ENCODE results near the gene CMC1.
"Not testable (repeated sequence)": the region's sequence is repeated elsewhere in the genome, so short reads cannot be mapped to it uniquely, and the experiment has no call there.

Gene CMC1, protein sequence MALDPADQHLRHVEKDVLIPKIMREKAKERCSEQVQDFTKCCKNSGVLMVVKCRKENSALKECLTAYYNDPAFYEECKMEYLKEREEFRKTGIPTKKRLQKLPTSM

GRCh38 chr3:28241221-28242160, at the start of gene CMC1:
TSS of gene CMC1 (plus strand) at chr3:28241619. CDS start at chr3:28241794, 175 bp downstream.
- peak within 1 kb of the TSS; percentile 67 for H3K4me3 ChIP-seq (ENCODE audit: low read depth, low read length)
- DNase-seq (ENCODE audit: low read depth): peak; percentile 97
- TF ChIP-seq, protein P1, sequence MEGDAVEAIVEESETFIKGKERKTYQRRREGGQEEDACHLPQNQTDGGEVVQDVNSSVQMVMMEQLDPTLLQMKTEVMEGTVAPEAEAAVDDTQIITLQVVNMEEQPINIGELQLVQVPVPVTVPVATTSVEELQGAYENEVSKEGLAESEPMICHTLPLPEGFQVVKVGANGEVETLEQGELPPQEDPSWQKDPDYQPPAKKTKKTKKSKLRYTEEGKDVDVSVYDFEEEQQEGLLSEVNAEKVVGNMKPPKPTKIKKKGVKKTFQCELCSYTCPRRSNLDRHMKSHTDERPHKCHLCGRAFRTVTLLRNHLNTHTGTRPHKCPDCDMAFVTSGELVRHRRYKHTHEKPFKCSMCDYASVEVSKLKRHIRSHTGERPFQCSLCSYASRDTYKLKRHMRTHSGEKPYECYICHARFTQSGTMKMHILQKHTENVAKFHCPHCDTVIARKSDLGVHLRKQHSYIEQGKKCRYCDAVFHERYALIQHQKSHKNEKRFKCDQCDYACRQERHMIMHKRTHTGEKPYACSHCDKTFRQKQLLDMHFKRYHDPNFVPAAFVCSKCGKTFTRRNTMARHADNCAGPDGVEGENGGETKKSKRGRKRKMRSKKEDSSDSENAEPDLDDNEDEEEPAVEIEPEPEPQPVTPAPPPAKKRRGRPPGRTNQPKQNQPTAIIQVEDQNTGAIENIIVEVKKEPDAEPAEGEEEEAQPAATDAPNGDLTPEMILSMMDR (IDR thresholded peaks at IDR 0.05; ENCODE audit: insufficient read depth, low read depth, low read length, missing control alignments): no peak

DNA sequence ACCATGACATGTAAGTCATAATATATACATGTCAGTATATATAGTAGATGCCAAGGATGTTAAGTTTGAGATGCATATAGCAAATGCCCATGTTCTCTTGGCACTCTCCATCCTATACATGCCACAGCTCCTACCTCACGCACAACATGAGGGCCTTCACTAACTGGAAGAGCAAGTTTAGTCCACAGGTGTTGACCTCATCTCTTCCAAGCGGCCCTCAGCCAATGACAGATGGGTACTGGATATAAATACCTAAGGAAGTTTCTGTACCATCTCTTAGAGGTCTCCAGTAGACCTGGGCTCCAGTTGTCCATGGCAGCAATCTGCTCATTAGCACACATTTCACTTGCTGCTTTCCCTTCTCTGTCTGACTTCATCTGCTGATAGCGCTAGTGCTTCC, 43.3 kb upstream of the CMC1 start:
- no peak for DNase-seq (ENCODE audit: low read depth)
- H3K4me3 ChIP-seq (ENCODE audit: low read depth, low read length): no peak overlapping the region
- TF ChIP-seq, protein P1 (IDR thresholded peaks at IDR 0.05; ENCODE audit: insufficient read depth, low read depth, low read length, missing control alignments): no peak

DNA sequence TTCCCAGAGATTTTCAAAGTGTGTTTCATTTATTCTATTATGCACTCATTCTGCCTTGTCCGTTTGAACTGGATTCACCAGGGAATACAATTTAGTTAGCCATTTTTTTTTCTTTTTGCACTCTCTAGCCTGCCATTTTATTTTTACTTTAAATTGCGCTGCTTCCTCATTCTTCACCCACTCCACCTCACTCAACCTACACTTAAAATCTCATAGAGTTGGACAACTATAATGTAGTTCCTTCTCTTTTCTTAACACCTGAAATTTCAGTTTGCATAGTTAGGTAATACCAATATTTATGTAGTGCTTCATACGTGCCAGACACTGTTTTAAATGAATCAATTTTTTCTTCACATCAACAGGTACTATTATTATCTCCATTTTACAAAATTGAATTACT, 42.4 kb upstream of the CMC1 start:
- TF ChIP-seq, protein P1 (IDR thresholded peaks at IDR 0.05; ENCODE audit: insufficient read depth, low read depth, low read length, missing control alignments): no peak
- DNase-seq (ENCODE audit: low read depth): no peak
- H3K4me3 ChIP-seq (ENCODE audit: low read depth, low read length): no peak overlapping the region

DNA sequence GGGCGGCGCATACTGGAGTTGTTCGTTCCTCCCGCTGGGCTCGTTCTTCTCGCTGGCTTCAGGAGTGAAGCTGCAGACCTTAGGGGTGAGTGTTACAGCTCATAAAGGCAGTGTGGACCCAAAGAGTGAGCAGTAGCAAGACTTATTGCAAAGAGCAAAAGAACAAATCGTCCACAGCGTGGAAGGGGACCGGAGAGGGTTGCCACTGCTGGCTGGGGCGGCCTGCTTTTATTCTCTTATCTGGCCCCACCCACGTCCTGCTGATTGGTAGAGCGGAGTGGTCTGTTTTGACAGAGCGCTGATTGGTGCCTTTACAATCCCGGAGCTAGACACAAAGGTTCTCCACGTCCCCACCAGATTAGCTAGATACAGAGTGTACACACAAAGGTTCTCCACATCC, 41.8 kb upstream of the CMC1 start:
- not testable (repeated sequence) for DNase-seq (ENCODE audit: low read depth); H3K4me3 ChIP-seq (ENCODE audit: low read depth, low read length)

GRCh38 chr3:28200366-28200848, 41.0 kb upstream of the CMC1 start:
- H3K4me3 ChIP-seq (ENCODE audit: low read depth, low read length); DNase-seq (ENCODE audit: low read depth): not testable (repeated sequence)

GRCh38 chr3:28206479-28206878, 34.9 kb upstream of the CMC1 start:
- TF ChIP-seq, protein P1 (IDR thresholded peaks at IDR 0.05; ENCODE audit: insufficient read depth, low read depth, low read length, missing control alignments): no peak
- DNase-seq (ENCODE audit: low read depth): no peak
- no peak overlapping the region for H3K4me3 ChIP-seq (ENCODE audit: low read depth, low read length)

DNA sequence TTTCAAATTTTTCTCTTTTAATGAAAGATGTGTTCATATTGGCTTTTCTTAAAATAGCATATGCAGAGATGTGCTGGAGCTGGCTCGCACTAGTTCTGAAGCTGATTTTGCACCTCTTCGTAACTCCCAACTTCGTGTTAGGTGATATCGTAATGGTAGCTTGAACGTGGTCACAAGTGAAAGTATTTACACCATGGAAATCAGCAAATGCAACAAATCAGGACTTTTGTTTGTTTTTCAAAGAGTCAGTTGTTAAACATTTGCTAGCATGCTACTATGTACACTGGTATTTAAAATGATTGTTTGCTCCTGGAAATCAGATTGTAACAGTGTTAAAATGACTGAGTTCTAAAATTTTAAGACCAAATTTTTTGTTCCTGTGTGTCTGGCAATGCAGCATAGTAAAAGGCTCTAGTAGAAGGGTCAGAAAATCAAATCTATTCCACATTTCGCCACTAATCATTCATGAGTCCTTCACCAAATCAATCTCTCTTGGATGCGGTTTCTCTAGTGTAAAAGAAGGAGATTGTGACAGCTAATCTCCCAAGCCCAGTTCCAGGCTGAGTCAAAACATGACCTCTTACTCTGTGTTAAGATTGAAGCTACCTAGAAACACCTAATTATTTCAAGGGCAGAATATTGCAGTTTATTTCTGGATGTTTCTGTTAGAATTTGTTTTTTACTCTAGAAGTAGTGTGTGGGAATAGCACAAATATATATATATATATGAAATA, 34.3 kb upstream of the CMC1 start:
- no peak for DNase-seq (ENCODE audit: low read depth)
- no peak overlapping the region for H3K4me3 ChIP-seq (ENCODE audit: low read depth, low read length)
- TF ChIP-seq, protein P1 (IDR thresholded peaks at IDR 0.05; ENCODE audit: insufficient read depth, low read depth, low read length, missing control alignments): no peak

Measured in GM12865 (cell line).